Astrocyte of the spinal cord (primary cell): Measurements from ENCODE around the gene PDE6G.

Experiments used
- DNase-seq: peaks from one replicate; pipeline ENCODE4 v3.0.0; 2011; ENCODE audit warnings: low read depth, low spot score
- H3K4me3 ChIP-seq: 2 replicates; pipeline ENCODE4 v1.5.1; 2011; ENCODE audit warnings: low read depth, mild to moderate bottlenecking, low read length, moderate library complexity
- CTCF ChIP-seq: IDR thresholded peaks from 2 replicates; pipeline ENCODE4 v1.5.1; 2012; ENCODE audit warnings: low read depth, mild to moderate bottlenecking, low read length, inconsistent platforms
- in situ Hi-C: cut with HindIII; loops from 2 replicates; pipeline ENCODE4 v1.10.0; 2017; ENCODE audit warnings: low sequenced_read_pairs

The PDE6G gene

DNA sequence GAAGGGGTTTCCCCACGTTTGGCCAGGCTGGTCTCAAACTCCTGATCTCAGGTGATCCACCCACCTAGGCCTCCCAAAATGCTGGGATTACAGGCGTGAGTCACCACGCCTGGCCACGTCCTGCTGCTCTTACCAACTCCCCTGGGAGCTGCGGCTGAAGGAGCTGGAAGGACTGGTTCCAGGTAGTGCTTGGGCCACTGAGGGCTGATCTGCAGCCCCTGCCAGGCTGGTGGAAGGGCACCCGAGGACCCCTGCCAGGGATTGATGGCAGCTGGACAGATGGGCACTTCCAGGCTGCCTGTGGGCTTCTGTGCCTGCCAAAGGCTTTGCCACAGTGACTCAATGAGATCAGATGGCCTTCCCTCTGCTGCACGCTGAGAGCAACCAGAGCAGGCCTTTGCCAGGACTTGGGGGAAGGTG is 7.7 kb upstream of the PDE6G start:
- in situ Hi-C loops: no loop called here
- no peak for TF ChIP-seq CTCF
- no peak for DNase-seq
- H3K4me3 ChIP-seq: no peak overlapping the region

GRCh38 chr17:81662002-81662401 is 5.7 kb upstream of the PDE6G start:
- H3K4me3 ChIP-seq: no peak overlapping the region
- no peak for DNase-seq
- no peak for TF ChIP-seq CTCF
- in situ Hi-C loops: no loop called here

- no peak overlapping the region for H3K4me3 ChIP-seq
- in situ Hi-C loops: no loop called here
- TF ChIP-seq CTCF: no peak
- DNase-seq: no peak
These were observed 4.1 kb upstream of the PDE6G start for GRCh38 chr17:81660441-81660840.

DNA sequence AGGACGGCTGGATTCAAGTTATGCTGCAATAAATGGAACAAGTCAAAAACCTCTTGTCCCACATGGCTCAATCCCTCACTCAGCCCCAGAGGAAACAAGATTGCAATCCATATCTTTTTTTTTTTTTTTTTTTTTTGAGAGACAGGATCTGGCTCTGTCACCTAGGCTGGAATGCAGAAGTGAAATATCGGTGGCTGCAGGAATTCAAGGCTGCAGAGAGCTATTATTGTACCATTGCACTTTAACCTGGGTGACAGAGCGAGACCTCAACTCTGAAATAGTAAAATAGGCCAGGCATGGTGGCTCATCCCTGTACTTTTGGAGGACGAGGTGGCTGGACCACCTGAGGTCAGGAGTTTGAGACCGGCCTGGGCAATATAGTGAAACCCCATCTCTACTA is 2.7 kb upstream of the PDE6G start:
- no peak for DNase-seq
- H3K4me3 ChIP-seq: no peak overlapping the region
- no peak for TF ChIP-seq CTCF
- in situ Hi-C loops: no loop called here

DNA sequence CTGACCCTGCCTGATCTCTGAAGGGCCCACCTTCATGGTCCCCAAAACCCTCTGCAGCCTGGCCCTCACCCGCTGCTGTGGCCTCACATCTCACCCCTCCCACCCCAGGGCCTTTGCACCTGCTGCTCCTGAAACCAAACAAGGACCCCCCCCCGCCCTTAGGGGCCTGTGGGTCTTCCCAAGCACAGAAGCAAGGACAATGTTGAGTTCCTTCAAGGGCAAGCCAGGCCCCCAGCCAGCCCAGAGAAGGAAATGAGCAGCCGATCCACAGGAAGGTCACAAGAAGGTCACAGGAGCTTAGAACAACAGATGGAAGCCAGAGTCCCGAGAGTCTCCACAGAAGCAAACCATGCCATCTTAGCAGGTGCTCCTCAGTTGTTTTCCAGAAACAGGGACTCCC is 493 bp upstream of the PDE6G start:
- no peak for DNase-seq

GRCh38 chr17:81655378-81656117 is 794 bp downstream of the PDE6G start:
- no peak overlapping the region for H3K4me3 ChIP-seq
- no peak for DNase-seq
- in situ Hi-C loops: no loop called here

More for the DNA sequence above, 493 bp upstream of the PDE6G start:
- no peak for TF ChIP-seq CTCF
- in situ Hi-C loops: no loop called here
- no peak overlapping the region for H3K4me3 ChIP-seq

More at GRCh38 chr17:81655378-81656117, 794 bp downstream of the PDE6G start:
- TF ChIP-seq CTCF: no peak
